Right kidney (tissue), 9 donors: ENCODE measurements around the gene CLEC2A.
"Not testable (repeated sequence)": the region's sequence is repeated elsewhere in the genome, so short reads cannot be mapped to it uniquely, and the experiment has no call there.

Source experiments
- DNase-seq: peaks from one replicate; pipeline ENCODE4 v3.0.0-alpha.2; 2016
- long read RNA-seq, 8 donors: transcript quantifications; one replicate each; lab custom pipeline, GENCODE V29; 2026

The CLEC2A gene, protein sequence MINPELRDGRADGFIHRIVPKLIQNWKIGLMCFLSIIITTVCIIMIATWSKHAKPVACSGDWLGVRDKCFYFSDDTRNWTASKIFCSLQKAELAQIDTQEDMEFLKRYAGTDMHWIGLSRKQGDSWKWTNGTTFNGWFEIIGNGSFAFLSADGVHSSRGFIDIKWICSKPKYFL
- long read RNA-seq, donor 1: 0 reads
- long read RNA-seq, donor 2: 0 reads
- long read RNA-seq, donor 3: 0 reads
- long read RNA-seq, donor 4: 0 reads
- long read RNA-seq, donor 5: 0 reads
- long read RNA-seq, donor 6: 0 reads
- long read RNA-seq, donor 7: 0 reads
- long read RNA-seq, donor 8: 0 reads

DNA sequence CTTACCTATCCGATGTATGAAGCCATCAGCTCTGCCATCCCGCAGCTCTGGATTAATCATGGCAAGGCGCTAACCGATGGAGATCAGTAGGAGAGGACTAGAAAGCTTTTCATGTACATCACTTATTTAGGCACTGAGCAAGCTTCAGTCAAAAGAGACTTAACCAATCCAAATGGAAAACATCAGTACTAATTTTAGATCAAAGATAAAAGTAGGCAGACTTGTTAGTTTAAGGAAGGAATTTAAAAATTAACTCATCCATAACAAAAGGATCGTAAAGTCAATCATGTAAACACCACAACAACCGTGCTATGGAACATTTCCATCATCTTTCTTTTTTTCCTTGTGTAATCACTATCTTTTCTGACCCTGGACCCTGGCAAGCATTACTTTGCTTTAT lies at the start of gene CLEC2A:
TSS of gene CLEC2A (minus strand) at position 101 of the 400 bp plus-strand sequence. CDS start at position 60, 41 bp downstream.
- DNase-seq: no peak

DNA sequence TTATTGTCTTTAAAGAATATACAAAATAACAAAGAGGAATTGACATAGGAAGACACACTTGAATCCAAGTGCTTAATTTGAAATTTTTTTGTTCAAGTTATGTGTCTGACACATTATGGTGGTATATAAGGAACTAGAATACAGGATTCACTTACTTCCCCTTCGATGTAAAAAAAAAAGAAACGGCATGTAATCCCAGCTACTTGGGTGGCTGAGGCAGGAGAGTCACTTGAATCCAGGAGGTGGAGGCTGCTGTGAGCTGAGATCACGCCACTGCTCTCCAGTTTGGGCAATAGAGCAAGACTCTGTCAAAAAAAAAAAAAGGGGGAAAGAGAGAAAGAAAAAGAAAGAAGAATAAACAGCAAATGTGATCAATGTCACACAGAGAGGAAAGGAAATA lies 48.0 kb upstream of the CLEC2A start:
- DNase-seq: no peak

DNA sequence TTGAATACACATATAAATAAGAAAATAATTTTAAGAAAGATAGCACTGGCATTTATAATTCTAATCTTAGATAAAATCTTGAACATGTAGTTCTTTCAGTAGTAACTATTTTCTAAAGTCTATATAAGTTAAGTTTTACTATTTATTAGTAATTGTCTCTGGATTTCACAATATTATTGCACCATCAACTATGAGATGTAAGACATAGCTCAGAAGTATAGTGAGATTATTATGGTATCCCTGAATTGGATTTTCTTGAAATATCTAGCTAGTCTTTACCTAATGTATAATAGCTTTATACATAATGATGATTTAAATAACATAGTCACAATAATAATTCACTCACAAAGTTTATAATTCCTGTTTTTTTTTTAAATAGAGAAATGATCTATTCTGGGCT lies 45.7 kb upstream of the CLEC2A start:
- DNase-seq: no peak

DNA sequence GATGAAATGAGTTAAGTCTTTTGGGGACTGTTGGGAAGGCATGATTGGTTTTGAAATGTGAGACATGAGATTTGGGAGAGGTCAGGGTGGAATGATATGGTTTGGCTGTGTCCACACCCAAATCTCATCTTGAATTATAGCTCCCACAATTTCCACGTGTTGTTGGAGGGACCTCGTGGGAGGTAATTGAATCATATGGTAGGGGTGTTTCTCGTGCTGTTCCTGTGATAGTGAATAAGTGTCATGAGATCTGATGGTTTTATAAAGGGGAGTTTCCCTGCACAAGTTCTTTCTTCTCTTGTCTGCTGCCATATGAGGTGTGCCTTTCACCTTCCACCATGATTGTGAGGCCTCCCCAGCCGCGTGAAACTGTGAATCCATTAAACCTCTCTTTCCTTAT lies 44.5 kb upstream of the CLEC2A start:
- not testable (repeated sequence) for DNase-seq

DNA sequence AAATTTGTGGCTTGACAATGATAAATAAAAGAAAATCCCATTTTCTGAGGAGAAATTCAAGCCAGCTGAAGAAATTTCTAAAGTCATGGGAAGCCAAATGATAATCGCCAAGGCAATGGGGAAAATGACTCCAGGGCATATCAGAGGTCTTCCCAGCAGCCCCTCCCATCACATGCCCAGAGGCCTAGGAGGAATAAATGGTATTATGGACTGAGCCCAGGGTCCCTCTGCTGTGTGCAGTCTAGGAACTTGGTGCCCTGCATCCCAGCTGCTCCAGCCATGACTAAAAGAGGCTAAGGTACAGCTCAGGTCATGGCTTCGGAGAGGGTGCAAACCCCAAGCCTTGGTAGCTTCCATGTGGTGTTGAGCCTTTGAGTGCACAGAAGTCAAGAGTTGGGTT lies 43.4 kb upstream of the CLEC2A start:
- DNase-seq: no peak

DNA sequence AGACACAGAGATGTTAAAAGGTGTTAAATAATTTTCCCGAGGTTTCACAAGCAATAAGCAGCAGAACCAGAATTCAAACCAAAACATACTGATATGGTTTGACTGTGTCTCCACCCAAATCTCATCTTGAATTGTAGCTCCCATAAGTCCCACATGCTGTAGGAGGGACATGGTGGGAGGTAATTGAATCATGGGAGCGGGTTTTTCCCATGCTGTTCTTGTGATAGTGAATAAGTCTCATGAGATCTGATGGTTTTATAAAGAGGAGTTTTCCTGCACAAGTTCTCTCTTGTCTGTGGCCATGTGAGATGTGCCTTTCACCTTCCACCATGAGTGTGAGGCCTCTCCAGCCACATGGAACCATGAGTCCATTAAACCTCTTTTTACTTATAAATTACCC lies 42.6 kb upstream of the CLEC2A start:
- DNase-seq: not testable (repeated sequence)

DNA sequence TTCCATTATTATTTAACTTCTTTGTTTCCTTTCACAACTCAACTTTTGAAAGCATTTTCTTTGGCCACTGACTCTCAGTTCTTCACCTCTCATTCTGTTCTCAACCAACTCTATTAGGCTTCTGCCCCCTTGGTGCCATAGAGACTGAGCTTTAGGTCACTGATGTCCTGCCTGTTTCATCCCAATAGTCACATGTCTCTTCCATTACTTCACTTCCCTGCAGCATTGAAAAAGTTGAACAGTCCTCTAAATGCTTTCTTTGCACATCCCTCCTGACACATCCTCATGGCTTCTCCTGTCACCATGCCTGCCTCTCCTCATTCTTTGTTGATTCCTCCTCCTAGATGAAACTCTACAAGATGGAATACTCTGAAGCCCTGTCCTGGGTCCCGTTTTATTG lies 41.8 kb upstream of the CLEC2A start:
- DNase-seq: no peak

DNA sequence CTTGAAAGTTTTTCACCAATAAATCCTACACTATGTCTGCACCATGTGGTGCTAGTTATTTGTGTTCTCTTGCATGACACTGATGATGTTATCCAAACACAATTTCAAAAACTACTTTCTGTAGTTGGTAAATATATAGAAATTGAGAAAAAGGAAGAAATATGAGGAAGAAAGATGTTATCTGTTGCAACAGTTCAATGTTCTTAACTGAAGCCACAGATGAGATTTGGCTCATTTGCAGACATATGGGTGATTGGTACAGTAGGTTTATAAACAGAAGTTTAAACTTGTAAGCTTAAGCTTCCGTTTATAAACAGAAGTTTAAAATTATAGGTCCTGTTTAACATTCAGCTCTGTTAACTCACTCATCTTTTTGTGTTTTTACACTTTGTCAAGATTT lies 39.0 kb upstream of the CLEC2A start, which contains the start of gene CLEC12A:
TSS of gene CLEC12A (plus strand) at position 229 of the 400 bp plus-strand sequence. CDS start 188 bp downstream, outside the sequence.
- DNase-seq: no peak

DNA sequence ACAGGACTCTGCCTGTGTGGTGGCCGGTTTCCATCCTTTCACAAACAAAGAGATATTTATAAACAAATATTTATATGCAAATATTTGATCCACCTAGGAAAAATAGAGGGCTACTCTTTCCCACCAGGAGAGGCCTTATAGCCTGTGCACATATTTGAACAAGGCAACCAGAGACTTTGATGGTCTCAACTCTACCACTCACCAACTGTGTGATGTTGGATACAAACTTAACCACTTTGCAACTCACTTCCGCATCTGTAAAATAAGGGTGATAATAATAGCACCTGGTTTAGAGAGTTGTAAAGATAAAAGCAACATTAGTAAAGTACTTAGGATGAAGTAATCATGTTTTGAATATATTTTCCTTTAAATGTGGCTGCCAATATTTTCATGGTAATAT lies 37.5 kb upstream of the CLEC2A start:
- no peak for DNase-seq

DNA sequence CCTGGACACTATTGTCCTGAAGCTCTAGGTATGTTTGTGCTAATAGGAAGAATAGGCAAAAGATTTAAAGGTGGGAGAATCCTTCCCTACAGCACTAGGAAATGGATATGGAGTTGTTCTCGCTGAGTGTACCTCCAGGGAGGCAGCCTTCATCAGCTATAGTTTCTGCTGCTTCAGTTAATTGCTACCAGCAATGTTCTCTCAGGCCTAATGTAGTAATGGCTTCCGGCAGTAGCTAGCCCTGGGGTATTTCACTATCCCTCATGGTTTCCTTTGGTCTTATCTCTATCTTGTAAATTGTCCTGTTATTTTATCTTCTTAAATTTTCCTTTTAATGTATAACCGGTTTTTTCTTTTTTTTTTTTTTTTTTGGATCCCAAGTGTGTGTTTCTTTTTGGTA lies 29.7 kb upstream of the CLEC2A start:
- no peak for DNase-seq

DNA sequence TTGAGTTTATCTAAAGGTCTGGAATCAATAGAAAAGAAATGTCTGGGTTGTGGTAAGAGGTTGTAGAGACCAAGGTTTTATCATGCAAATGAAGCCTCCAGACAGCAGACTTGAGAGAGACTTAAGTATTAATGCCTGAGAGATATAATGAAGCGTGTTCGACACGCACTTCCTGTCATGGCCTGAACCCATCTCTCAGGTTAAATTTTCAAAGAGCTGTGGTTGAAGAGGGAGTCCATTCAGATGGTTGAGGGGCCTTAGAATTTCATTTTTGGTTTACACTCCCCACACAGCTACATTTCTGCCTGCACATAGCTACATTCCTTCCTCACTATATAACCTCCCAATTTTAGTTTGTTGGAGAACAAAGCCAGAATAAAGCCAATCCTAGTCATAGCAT lies 28.9 kb upstream of the CLEC2A start:
- DNase-seq: no peak

DNA sequence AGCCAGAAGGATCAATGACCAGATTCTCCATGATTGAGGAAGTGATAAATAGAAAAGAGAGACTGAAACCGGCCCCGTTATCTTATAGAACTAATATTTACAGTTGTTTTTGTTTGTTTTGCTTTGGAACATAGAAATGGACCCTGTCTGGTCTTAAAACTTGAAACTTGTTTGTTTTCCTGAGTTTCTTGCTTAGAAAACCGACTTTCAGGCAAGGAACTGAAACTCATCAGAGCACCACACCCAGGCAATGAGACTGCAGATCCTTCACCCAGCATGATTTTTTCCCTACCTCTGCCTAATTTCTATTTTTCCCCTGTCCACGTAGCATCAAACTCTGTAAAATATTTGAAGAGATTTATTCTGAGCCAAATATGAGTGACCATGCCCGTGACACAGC lies 28.4 kb upstream of the CLEC2A start:
- DNase-seq: no peak

DNA sequence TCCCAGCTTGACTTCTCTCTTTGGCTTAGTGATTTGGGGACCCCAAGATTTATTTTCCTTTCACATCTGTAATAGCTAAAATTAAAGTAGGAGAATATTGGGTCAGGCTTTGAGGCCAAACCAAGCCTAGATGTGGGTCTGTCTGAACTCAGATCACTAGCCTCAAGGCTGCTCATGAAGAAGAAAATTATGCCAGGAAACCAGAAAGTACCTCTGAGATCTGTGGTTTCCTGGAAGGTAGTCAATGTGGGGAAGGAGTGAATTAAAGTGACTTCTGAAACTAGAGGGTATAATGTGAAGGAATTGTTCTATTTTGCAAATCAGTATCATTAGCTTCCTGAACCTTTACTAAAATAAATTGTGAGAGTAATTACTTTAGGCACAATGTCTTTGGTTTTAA lies 25.7 kb upstream of the CLEC2A start:
- no peak for DNase-seq

DNA sequence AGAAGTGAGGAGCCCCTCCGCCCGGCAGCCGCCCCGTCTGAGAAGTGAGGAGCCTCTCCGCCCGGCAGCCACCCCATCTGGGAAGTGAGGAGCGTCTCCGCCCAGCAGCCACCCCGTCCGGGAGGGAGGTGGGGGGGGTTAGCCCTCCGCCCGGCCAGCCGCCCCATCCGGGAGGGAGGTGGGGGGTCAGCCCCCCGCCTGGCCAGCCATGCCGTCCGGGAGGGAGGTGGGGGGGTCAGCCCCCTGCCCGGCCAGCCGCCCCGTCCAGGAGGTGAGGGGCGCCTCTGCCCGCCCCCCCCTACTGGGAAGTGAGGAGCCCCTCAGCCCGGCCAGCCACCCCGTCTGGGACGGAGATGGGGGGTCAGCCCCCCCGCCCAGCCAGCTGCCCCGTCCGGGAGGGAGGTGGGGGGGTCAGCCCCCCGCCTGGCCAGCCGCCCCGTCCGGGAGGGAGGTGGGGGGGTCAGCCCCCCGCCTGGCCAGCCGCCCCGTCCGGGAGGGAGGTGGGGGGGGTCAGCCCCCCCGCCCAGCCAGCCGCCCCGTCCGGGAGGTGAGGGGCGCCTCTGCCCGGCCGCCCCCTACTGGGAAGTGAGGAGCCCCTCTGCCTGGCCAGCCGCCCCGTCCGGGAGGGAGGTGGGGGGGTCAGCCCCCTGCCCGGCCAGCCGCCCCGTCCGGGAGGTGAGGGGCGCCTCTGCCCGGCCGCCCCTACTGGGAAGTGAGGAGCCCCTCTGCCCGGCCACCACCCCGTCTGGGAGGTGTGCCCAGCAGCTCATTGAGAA lies 21.0 kb upstream of the CLEC2A start:
- DNase-seq: not testable (repeated sequence)

DNA sequence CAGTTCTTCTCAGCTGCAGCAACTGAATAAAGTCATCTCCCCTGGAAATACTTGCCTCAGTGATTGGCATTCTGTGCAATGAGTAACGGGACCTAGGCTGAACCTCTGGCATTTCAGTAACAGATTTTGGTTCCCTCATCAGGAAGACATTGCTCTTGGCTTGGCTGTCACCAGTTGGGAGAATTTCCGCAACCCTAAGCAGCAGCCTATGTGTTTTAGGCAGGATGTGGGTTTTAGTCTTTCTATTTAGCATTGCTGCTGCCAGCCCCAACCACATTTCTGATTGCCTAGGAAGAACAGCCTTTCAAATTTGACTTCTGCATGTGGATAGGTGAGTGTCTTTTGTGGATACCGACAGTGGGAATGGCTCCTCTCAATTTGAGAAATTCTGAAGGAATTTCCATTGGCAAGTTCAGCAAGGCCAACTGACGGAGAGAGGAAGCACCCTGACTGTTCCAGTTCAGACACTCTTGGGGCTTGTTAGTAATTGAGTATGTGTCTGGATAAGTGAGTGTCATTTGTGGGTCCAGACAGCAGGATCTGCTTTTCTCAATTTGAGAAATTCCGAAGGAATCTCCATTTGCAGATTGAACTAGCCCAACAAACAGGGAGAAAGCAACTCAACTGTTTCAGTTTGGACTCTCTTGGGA lies 19.0 kb upstream of the CLEC2A start:
- no peak for DNase-seq

DNA sequence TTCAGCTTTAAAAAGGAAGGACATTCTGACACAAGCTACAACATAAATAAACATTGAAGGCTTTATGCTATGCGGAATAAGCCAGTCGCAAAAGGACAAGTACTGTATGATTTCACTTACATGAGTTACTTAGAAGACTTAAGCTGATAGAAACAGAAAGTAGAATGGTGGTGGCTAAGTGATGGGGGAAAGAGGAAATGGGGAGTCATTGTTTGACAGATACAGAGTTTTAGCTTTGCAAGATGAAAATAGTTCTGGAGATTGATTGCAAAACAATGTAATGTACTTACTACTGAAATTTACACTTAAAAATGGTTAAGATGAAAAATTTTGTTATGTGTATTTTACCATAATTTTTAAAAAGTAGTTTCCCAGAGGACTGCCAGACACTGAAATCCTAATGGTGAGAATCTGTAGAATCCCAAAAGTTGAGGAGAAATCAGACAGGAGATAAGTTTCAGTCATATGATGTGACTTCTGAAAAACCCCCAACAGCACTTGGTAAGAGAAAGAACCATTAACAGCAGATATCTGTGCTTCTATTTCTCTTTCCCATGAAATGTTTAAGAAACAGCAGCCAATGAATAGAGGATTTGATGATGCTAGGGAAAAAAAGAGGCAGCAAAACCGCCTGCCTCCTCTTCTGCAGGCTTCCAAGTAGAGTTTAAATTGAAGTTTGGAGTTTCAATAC lies 16.6 kb upstream of the CLEC2A start:
- DNase-seq: no peak

DNA sequence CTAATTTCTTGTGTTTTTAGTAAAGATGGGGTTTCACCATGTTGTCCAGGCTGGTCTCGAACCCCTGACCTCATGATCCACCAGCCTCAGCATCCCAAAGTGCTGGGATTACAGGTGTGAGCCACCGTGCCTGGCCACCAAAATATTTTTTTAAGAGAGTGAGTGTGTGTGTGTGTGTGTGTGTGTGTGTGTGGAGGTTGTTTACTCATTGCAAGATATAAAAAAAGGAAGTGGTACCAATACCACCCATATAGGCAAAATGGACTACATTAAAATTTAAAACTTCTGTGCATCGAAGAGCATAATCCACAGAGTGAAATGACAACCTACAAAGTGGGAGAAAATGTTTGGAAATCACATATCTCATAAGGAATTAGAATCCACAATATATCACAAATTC lies 15.5 kb upstream of the CLEC2A start:
- DNase-seq: no peak

DNA sequence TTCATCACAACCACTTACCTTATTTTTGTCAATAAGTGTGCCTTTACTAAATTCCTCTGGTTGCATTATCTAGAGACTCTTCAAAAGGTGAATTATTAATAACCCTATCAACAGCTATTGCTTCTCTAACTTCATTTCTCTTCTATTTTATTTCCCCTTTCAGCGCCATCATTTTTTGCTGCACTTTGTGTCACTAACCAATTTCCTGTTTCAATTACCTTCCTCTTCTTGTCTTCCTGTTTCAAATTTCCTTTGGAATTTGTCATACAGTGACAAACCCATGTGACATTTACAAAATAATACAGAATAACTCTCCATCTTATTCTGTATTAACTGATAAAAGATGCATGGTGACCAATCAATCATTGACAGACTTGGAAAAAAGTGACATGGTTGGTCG lies 12.2 kb upstream of the CLEC2A start:
- no peak for DNase-seq

DNA sequence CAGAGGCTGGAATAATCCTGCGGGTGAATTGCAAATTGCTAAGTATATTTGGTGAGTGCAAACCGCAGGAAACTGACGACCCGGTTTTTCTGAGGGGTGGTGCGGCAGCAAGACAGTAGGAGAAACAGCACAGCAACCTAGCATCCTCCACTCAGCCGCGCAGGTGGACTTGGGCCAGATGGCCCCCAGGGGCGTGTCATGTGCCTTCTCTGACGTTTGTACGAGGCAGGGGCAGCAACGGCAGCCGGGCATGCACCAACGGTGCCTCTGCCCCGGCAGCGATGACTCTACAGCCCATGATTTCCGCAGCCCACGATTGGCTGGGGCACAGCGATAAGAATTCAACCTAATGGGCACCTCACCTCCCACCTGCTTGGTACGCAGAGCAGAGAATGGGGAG lies 11.1 kb upstream of the CLEC2A start:
- no peak for DNase-seq

DNA sequence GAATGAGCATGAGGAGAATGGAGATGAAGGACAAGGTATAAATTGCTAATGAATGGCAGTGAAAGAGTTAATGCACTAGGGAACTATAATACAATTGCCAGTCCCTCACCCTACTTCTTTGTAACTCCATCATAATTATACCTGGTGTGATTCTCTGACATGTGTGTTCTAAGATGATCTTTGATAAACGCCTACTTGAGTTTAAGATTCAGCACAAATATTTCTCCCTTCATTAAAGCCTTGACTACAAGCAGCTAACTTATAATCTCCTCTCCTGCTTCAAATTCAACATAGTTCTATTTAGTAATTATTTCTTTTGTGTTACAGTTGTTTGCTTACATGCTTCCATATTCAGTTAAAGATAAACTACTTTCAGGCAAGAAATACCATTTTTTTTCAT lies 9.7 kb upstream of the CLEC2A start:
- DNase-seq: no peak

DNA sequence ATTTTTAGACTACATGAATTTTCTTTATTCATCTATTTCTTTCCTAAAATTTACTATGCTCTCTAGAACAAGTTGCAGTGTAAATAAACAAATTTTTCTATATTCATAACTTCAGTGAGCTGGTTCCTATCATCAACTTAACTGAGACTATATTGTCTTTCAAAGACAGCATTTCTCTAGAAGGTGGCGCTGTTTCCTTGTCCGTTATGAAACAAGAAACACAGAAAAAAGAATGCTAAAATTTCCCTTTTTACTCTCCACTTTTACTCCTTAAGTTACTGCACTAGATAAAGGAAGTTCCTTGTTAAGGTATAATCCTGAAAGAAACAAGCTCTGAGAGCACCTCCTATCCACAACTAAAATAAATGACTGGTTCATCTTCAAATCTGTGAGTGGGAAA lies 8.2 kb upstream of the CLEC2A start:
- no peak for DNase-seq

DNA sequence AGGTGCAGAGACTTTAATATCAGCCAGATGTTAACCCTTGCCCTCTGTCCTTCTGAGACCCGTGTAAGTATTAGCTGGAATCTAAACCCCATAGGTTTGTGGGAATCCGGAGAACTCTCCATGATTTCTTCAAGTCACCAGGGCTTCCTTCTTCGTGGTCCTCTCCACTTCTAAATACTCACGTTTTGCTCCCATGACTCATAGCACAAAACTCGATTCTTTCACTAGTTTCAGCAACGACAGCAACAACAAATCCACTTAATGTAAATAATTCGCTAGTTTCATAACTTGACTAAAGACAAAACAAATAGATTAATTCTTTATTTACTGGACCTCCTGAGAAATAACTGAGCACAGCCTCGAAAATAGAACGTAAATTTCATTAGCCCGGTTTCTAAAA lies 4.4 kb upstream of the CLEC2A start:
- DNase-seq: no peak

DNA sequence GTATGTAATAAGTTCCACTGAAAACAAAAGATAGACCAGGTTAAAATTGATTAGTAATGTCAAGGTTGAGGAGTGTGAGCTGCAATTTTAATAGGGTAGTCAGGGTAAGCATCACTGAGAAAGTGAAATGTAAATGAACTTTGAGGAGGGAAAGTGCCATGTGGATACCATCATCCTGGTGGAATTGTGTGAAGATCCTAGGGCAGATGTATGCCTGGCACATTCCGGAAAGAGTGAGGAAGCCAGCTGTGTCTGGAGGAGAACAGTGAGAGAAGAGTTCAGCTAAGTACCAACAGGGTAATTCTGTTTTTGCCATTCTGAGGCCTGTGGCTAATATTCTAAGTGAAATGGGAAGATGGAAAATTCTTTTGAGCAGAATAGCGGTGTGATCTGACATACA lies 2.9 kb upstream of the CLEC2A start:
- DNase-seq: no peak
